Mucosa of rectum (tissue), 2 donors: Measurements from ENCODE around the gene ITGB3.

Experiments
- H3K27ac ChIP-seq, 2 donors: one replicate each; pipeline ENCODE4 v1.7.0; 2013; ENCODE audit warnings: inconsistent platforms in 2 of 2, low read depth in 2 of 2, low read length in 2 of 2
- H3K27me3 ChIP-seq, 2 donors: one replicate each; pipeline ENCODE4 v1.7.0; 2013; ENCODE audit warnings: low read length in 2 of 2; ENCODE audit not compliant: control insufficient read depth in 2 of 2, insufficient read depth in 2 of 2
- H3K36me3 ChIP-seq, 2 donors: one replicate each; pipeline ENCODE4 v1.7.0; 2013; ENCODE audit warnings: low read length in 2 of 2; ENCODE audit not compliant: control insufficient read depth in 2 of 2, insufficient read depth in 2 of 2
- H3K4me1 ChIP-seq, 2 donors: one replicate each; pipeline ENCODE4 v1.7.0; 2013; ENCODE audit warnings: low read length in 2 of 2, mild to moderate bottlenecking in 1 of 2; ENCODE audit not compliant: control insufficient read depth in 2 of 2, insufficient read depth in 2 of 2
- H3K4me3 ChIP-seq, 2 donors: one replicate each; pipeline ENCODE4 v1.7.0; 2013; ENCODE audit warnings: low read length in 2 of 2
- H3K9ac ChIP-seq, 2 donors: one replicate each; pipeline ENCODE4 v1.7.0; 2013; ENCODE audit warnings: low read length in 2 of 2, low read depth in 1 of 2, mild to moderate bottlenecking in 1 of 2
- H3K9me3 ChIP-seq, 2 donors: one replicate each; pipeline ENCODE4 v1.7.0; 2013; ENCODE audit warnings: low read length in 2 of 2; ENCODE audit not compliant: control insufficient read depth in 2 of 2
- donor health status: healthy.
- donor health status: Normal muscosa, but diverticular disease.

Gene ITGB3

DNA sequence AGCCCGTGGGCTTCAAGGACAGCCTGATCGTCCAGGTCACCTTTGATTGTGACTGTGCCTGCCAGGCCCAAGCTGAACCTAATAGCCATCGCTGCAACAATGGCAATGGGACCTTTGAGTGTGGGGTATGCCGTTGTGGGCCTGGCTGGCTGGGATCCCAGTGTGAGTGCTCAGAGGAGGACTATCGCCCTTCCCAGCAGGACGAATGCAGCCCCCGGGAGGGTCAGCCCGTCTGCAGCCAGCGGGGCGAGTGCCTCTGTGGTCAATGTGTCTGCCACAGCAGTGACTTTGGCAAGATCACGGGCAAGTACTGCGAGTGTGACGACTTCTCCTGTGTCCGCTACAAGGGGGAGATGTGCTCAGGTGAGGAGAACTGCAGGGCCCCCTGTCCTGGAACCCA is 38.6 kb downstream of the ITGB3 start:
- no peaks in the 10 kb centered on the region for H3K36me3 ChIP-seq
- H3K4me1 ChIP-seq = peaks cover 0 to 4% of the 10 kb centered on the region in 2 donors
- no peak overlapping the region for H3K4me3 ChIP-seq
- H3K27me3 ChIP-seq = no peaks in the 10 kb centered on the region
- no peaks in the 10 kb centered on the region for H3K9me3 ChIP-seq
- H3K9ac ChIP-seq = no peak overlapping the region
- H3K27ac ChIP-seq = no peak overlapping the region

DNA sequence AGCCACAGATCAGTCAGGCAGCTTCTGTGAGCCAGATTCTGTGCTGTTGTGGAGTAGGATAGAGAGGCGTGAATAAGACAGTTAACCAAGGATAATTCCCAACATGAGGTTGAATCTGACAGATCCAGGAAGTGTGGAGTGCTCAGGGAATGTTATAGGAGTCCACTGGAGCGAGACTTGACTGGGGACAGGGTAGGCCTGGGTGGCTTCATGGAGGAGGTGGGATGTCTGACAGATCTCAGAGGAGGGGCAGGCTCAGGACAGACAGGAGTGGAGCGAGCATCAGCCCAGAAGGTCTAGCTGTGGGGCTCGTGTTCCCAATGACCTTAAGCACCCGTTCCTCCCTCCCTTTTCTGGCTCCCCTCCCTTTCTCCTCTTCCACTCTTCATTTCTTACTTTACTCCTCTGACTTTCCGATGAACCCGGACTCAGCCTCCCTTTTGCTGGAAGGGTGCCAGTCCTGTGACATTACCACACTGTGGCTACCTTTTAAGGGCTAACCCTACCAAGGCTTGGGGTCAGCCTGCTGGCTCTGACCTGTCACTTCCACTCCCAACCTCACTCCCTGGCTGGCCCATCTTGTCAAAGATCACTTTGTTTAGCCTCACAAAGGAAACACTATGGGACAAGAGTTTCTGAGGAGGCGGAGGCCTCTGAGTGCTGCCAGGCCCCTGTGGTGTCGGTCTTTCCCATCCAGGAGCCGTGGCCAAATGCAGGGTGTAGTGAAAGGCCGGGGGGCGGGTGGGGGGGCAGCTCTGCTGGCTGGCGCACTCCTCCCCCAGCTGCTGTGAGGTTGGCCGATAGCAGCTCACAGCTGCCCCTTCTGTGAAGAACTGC is 41.6 kb downstream of the ITGB3 start:
- H3K36me3 ChIP-seq = no peaks in the 10 kb centered on the region
- no peak overlapping the region for H3K9ac ChIP-seq
- no peak overlapping the region for H3K27ac ChIP-seq
- H3K4me1 ChIP-seq = peaks cover 0 to 4% of the 10 kb centered on the region in 2 donors
- H3K4me3 ChIP-seq = no peak overlapping the region
- no peaks in the 10 kb centered on the region for H3K27me3 ChIP-seq
- H3K9me3 ChIP-seq = no peaks in the 10 kb centered on the region

DNA sequence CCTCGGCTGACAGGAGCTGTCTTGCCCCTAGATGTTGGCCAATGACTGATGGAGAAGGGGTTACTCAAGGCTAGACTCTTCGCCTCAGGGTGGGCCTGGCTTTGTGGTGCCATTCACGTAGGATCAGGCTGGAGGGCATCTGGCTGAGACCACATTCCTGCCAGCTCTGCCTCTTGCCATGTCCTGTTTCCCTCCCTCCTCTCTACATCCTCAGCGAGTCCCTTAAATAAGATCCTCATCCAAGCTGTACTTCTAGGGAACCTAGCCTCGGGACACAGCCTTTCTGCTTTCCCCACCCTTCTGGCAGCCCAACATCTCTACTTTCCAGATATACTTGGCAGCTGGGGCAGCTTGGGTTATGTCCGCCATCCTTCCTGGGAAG is 42.2 kb downstream of the ITGB3 start:
- Histone ChIP-seq H3K9ac (no peak overlapping the region), H3K36me3 (no peaks in the 10 kb centered on the region), H3K27ac (no peak overlapping the region), H3K4me3 (no peak overlapping the region), H3K27me3 (no peaks in the 10 kb centered on the region), H3K9me3 (no peaks in the 10 kb centered on the region), H3K4me1 (peaks cover 0 to 4% of the 10 kb centered on the region in 2 donors)

DNA sequence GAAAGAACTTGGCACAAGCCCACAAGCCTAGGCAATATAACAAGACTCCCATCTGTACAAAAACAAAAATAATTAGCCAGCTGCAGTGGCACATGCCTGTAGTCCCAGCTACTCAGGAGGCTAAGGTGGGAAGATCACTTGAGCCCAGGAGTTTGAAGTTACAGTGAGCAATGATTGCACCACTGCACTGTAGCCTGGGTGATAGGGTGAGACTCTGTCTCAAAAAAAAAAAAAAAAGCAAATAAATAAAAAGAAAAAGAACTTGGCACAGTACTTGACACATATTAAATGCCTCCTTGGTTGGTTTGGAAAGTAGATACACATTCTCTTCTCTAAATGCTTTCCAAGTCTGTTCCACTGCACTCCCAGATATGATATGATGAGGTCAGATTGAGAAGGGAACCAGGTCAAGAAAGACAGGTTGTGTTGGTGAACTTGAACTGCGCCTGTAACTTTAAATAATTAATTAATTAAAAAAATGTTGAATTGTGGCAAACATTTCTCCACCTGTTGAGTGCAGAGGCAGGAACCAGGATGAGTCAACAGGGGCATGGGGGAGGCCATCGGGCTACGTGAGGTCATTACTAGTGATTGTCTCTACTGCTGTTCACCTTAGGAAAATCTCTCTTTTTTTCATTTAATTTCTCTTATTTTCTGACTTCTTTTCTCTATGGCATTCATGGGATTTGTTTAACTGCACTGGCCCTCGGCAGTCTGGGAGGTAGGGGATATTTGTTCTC is 44.2 kb downstream of the ITGB3 start:
- no peak overlapping the region for H3K9ac ChIP-seq
- H3K27me3 ChIP-seq = no peaks in the 10 kb centered on the region
- H3K27ac ChIP-seq = no peak overlapping the region
- H3K4me1 ChIP-seq = peaks cover 0 to 4% of the 10 kb centered on the region in 2 donors
- H3K4me3 ChIP-seq = no peak overlapping the region
- no peaks in the 10 kb centered on the region for H3K9me3 ChIP-seq
- H3K36me3 ChIP-seq = no peaks in the 10 kb centered on the region

DNA sequence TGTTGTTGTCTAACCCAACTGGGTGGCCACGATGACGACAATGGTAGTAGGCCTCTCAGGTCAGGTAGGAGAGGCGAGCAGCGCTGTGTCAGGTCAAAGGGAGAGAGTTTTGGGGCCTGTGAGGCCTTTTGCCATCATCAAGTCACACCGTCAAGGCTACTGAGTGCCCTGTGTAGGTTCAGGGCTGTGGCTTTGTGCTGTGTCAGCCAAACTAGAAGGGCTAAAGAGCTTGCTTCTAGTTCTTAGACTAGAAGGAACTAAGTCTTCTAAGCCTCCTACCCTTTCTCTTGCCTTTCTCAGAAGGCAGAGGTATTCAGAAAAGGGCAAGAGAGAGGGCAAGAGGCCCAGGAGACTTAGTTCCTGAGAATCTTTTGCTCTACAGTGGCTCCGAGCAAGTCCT is 45.1 kb downstream of the ITGB3 start:
- H3K36me3 ChIP-seq = no peaks in the 10 kb centered on the region
- no peak overlapping the region for H3K9ac ChIP-seq
- H3K9me3 ChIP-seq = no peaks in the 10 kb centered on the region
- peaks cover 0 to 4% of the 10 kb centered on the region in 2 donors for H3K4me1 ChIP-seq
- no peak overlapping the region for H3K4me3 ChIP-seq
- no peak overlapping the region for H3K27ac ChIP-seq
- H3K27me3 ChIP-seq = no peaks in the 10 kb centered on the region

DNA sequence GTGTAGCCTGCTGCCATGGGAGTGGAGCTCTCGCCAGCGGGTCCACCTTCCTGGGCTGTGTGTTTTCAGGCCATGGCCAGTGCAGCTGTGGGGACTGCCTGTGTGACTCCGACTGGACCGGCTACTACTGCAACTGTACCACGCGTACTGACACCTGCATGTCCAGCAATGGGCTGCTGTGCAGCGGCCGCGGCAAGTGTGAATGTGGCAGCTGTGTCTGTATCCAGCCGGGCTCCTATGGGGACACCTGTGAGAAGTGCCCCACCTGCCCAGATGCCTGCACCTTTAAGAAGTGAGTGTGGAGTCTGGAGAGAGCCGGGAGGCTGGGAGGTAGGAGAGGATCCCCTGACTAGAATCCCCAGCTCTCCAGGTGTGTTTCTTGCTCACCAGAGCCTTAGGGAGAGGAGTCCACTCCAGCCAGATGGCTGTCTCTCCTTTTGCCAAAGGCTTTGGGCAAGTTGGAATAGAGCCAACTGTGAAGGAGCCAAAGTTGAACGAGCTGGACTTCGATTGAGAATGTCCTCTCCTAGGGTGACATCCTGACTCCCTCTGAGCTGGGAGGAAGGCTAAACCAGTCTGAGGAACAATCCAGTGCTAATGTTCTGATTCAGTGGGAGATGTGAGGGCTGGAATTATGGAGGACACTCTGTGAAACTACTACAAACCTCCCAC is 45.7 kb downstream of the ITGB3 start:
- Histone ChIP-seq H3K9me3 (no peaks in the 10 kb centered on the region), H3K9ac (no peak overlapping the region), H3K27ac (no peak overlapping the region), H3K27me3 (no peaks in the 10 kb centered on the region), H3K4me1 (peaks cover 0 to 4% of the 10 kb centered on the region in 2 donors), H3K4me3 (no peak overlapping the region), H3K36me3 (no peaks in the 10 kb centered on the region)

DNA sequence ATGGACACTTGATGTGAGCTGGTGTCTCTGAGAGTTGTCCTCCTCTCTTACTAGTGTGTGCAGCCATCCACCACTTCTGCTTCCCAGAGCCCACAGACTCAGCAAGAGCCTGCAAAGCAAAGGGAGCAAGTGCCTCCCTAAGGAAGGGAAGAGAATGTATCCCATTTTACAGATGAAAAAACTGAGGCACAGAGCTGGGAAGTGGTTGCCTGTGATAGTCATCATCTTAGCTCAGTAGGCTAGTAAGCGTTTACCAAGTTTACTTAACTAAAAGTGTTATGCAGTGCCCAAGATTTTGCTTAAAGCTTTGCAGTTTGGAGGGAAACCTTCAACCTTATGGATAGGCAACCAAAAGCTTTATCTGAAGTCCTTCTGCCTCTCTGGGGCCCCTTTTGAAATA is 47.1 kb downstream of the ITGB3 start:
- Histone ChIP-seq H3K27me3 (no peaks in the 10 kb centered on the region), H3K36me3 (no peaks in the 10 kb centered on the region), H3K27ac (no peak overlapping the region), H3K4me1 (no peaks in the 10 kb centered on the region), H3K4me3 (no peak overlapping the region), H3K9ac (no peak overlapping the region), H3K9me3 (no peaks in the 10 kb centered on the region)

DNA sequence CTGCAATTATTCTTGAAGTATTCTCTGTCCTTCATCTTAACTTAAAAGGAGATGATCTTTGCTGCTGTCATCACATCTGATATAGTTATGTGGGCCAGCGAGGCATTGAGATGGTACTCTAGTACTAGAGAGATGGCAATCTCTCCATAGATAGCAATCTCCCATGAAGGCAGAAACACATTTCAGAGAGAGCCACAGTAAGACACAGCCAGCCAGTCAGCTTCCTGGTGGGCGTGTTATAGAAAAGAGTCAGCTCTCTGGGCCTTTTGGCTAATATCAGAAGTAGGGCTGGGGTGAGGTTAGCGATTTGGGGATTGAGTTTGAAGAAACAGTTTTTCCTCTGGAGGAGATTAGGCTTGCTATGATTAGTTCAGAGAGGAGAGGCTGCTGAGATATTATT is 47.5 kb downstream of the ITGB3 start:
- Histone ChIP-seq H3K27ac (no peak overlapping the region), H3K4me3 (no peak overlapping the region), H3K27me3 (no peaks in the 10 kb centered on the region), H3K4me1 (no peaks in the 10 kb centered on the region), H3K9ac (no peak overlapping the region), H3K36me3 (no peaks in the 10 kb centered on the region), H3K9me3 (no peaks in the 10 kb centered on the region)

DNA sequence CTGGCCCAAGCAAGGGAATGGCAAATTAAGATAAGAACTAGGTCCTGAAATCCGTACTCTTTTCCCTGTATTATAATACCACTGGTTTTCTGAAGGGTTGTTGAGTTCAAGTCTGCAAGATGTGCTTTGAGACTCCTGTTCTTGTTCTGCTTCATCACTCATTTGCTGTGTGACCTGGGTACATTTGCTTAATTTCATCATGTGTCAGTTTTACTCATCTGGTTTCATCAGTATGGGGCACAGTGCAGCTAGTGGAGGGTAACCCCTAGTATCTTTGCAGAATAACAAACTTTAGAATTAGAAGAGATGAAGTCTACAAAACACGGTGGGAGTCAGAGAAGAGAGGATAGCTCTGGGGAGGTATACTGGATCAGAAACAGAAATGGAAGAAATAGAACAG is 48.2 kb downstream of the ITGB3 start:
- no peaks in the 10 kb centered on the region for H3K36me3 ChIP-seq
- no peak overlapping the region for H3K4me3 ChIP-seq
- no peaks in the 10 kb centered on the region for H3K4me1 ChIP-seq
- no peak overlapping the region for H3K9ac ChIP-seq
- H3K27ac ChIP-seq = no peak overlapping the region
- no peaks in the 10 kb centered on the region for H3K9me3 ChIP-seq
- no peaks in the 10 kb centered on the region for H3K27me3 ChIP-seq

DNA sequence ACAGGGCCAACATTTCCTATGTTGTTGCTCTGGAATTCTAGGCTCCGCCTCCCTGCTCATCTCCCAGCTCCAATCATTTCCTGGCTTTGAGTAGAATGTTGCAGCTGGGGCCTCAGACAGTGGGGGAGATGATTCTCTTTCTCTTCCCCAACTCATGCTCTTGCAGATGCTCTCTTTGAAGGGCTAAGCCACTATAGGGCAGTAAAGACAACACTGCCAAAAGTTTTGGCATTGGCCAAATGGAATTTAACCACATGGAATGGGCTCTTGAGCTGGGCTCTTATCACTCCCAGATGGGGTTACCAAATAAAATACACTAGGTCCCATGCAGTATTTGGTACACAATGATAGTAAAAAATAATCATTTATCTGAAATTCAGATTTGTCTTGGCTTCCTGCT is 50.6 kb downstream of the ITGB3 start:
- H3K4me1 ChIP-seq = no peaks in the 10 kb centered on the region
- H3K27me3 ChIP-seq = no peaks in the 10 kb centered on the region
- H3K36me3 ChIP-seq = no peaks in the 10 kb centered on the region
- H3K9ac ChIP-seq = no peak overlapping the region
- H3K9me3 ChIP-seq = no peaks in the 10 kb centered on the region
- no peak overlapping the region for H3K4me3 ChIP-seq
- H3K27ac ChIP-seq = no peak overlapping the region
